ENCODE results near the gene ZNF594.
"Not testable (repeated sequence)": the region's sequence is repeated elsewhere in the genome, so short reads cannot be mapped to it uniquely, and the experiment has no call there.

ZNF594 gene

DNA sequence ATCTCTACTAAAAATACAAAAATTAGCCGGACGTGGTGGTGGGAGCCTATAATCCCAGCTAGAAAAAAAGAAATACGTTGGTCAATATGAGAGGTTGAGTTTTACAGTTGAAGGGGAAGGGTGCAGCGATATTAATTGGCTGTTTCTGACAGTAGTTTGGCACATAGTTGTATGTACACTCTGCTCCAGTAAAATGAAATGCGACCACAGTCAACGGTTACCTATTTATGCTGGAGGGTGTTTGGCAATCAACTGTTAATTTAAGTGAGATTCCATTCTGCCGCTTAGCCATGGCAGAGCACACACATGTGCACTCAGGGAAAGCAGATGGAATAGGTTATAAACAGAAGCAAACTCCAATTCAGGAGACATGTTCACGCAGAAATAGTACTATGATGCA, 9.3 kb upstream of the ZNF594 start:
- DNase-seq (ENCODE audit: low read depth), result no peak

DNA sequence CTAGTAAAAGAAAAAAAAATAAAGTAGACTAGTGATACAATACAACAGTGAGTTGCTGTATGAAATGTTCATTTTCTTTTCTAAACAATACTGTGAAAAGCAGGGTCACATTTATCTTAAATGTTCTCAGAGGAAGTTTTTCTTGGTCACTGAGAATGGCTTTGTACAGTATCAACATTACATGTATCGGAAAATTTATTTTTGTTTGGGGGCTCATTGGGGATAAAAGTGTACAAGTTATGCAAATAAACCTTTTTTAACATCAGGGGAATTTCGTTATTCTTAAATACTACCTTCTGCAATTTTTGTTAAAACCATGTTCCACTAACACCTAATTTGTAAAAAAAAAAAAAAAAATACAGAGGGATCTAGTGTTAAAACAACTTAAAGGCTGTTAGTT, 8.7 kb upstream of the ZNF594 start:
- no peak for DNase-seq (ENCODE audit: low read depth)

DNA sequence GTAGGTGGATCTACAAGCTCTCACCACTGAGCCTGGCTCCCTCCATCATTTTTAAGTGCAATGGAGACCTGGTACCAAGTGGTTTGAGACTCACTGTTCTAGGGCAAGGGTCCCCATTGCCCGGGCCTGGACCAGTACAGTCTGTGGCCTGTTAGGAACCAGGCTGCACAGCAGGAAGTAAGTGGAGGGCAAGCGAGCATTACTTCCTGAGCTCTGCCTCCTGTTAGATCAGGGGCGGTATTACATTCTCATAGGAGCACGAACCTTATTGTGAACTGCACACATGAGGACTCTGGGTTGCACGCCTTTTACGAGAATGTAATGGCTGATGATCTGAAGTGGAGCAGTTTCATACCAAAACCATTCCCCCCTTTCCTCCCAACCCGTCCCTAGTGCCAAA, 6.8 kb upstream of the ZNF594 start:
- DNase-seq (ENCODE audit: low read depth), result no peak

DNA sequence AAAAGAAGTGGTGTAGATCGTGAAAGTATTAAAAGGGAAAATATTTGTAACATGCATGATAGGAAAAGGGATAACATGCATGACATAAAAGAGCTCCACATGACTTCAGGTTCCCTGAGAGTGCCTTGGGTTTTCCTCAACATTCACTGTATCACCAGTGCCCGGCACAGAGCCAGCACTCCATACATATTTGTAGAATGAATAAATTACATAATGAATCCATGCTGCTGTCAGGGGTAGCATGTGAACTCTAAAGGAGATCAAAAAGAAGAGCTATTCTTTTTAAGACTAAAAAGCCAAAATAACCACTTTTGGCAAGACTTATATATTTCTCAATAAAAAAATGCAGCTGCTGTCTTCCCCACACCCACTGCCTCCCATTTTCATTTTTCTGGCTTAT, 2.7 kb upstream of the ZNF594 start:
- no peak for DNase-seq (ENCODE audit: low read depth)

DNA sequence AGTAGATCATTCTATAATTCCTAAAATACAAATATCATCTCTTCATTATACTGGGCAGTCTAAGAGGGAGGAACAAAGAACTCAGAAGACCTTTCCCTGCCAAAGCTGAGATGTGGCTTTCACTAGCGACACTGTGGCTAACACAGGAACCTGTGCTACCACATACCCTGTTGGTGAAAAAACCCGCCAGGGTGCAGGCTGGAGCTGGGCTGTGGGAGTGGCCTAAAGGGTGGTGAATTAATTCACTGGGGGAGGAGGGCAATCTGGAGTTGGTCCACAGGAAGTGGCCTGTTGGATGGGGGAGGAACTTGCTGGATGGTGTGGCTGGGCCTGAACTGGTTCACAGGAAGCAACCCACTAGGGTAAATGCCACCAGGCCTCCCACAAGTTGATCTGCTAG, 7.4 kb downstream of the ZNF594 start:
- no peak for DNase-seq (ENCODE audit: low read depth)

DNA sequence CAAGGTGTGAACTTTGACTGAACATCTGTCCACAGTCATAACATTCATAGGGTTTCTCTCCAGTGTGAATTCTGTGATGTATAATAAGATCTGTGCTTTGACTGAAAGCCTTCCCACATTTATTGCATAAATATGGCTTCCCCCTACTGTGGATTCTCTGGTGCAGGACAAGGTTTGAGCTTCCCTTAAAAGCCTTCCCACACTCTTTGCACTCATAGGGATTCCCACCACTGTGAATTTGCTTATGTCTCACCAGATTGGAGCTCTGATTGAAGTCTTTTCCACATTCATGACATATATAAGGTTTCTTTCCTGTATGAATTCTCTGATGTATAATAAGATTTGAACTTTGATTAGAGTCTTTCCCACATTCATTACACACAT, 8.3 kb downstream of the ZNF594 start:
- no peak for DNase-seq (ENCODE audit: low read depth)

DNA sequence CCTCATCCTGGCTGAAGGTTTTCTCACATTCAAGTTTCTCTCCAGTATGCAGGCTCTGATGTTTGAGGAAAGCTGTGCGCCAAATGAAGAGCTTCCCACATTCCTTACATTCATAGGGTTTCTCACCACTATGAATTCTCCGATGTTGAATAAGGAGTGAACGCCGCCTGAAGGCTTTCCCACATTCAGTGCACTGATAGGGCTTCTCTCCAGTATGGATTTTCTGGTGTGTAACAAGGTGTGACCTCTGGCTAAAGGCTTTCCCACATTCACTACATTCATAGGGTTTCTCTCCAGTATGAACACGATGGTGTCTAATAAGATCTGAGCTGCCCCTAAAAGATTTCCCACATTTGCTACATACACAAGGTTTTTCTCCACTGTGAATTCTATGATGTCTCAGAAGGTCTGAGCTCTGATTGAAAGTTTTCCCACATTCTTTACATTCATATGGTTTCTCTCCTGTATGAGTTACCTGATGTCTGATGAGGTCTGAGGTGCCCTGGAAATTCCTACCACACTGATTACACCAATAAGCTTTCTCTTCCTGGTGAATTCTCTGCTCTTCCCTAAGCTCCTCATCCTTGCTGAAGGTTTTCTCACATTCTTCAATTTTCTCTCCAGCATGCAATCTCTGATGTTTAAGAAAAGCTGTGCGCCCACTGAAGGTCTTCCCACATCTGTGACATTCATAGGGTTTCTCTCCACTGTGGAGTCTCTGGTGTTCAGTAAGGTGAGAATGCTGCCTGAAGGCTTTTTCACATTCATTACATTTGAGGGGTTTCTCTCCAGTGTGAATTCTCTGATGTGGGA, 8.9 kb downstream of the ZNF594 start:
- no peak for DNase-seq (ENCODE audit: low read depth)

DNA sequence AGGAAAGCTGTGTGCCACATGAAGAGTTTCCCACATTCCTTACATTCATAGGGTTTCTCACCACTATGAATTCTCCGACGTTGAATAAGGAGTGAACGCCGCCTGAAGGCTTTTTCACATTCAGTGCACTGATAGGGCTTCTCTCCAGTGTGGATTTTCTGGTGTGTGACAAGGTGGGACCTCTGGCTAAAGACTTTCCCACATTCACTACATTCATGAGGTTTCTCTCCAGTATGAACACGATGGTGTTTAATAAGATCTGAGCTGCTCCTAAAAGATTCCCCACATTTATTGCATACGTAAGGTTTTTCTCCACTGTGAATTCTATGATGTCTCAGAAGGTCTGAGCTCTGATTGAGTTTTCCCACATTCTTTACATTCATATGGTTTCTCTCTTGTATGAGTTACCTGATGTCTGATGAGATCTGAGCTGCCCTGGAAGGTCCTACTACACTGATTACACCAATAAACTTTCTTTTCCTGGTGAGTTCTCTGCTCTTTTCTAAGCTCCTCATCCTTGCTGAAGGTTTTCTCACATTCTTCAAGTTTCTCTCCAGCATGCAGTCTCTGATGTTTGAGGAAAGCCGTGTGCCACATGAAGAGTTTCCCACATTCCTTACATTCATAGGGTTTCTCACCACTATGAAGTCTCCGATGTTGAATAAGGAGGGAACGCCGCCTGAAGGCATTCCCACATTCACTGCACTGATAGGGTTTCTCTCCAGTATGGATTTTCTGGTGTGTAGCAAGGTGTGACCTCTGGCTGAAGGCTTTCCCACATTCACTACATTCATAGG, 10.0 kb downstream of the ZNF594 start:
- DNase-seq (ENCODE audit: low read depth), result no peak

DNA sequence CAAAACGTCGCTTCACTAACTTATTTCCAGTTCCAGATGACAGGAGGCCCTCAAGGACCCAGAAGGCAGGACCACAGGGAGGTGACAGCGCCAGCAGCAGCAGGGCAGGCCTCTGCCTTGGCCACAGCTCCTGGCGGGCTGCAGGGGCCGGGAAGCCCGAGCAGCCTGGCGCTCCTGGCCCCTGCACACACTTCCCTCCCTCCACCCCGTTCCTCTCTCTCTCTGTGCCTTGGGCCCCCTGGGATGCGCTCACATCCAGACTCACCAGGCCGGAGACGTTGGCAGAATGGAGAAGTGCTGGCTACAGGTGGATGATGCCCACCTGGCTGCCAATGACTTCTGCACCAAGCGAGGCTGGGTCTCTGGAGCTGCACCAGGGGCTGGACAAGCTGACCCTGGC, 12.7 kb downstream of the ZNF594 start:
- DNase-seq (ENCODE audit: low read depth), result no peak

DNA sequence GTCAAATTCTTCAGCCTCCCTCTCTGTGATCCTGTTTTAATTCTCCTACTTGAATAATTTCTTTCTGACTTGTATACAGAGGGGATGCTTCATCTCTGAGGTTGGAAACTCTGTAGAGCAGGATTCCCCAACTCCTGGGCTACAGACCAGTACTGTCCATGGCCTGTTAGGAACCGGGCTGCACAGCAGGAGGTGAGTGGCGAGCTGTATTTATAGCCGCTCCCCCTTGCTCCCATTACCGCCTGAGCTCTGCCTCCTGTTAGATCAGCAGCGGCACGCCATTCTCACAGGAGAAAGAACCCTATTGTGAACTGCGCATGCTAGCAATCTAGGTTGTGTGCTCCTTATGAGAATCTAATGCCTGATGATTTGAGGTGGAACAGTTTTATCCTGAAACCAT, 16.6 kb downstream of the ZNF594 start:
- not testable (repeated sequence) for DNase-seq (ENCODE audit: low read depth)

DNA sequence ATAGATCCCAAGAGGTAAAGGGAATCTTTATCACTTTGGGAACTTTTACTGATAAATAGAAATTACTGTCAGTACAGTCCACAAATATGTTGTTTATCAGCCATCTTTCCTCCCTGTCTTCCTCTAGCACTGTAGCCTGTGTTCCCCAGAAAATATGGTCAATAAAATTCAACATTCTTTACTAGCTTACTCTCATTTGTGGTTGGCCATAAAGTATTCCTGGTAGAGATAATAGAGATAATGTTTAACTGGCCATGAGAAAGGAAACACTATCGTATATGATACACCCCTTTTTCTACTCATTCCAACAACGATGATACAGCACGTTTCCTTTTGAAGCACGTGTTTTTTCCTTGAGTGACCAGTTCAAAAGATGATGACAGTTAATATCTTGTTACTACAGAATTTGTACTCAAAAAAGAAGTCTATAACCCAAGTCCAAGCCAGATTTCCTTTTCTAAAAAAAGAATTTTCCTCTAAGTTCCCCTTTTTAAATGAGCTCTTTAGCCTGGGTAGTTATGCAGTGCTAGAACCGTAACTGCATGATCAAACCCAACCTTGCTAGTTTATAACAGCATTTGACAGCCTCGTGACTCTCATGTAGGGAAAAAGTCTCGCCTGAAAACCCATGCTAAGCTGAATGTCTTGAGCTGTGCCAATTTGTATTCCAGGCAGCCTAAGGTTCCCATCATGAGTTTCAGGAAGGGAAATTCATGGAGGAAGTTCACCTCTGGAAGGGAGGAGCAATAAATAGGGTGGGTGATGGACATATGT, 25.7 kb downstream of the ZNF594 start:
- not testable (repeated sequence) for DNase-seq (ENCODE audit: low read depth)

DNA sequence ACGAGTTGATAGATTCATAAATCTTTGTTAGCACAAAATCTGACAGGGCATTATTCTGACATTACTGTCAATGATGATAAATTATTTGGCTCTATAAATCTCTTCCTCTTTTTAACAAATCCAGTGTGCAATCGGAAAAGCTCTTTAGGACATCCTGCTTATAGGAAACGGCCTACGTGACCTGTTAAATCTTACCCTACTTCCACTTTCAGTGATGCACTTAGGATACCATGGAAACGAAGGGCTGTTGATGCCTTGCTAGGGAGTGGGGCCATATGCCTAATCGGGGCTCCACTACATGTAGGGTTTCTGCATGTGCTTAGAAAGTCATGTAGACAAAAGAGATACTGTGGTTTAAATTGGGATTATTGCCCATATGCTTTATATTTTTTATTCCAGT, 27.2 kb downstream of the ZNF594 start:
- no peak for DNase-seq (ENCODE audit: low read depth)

DNA sequence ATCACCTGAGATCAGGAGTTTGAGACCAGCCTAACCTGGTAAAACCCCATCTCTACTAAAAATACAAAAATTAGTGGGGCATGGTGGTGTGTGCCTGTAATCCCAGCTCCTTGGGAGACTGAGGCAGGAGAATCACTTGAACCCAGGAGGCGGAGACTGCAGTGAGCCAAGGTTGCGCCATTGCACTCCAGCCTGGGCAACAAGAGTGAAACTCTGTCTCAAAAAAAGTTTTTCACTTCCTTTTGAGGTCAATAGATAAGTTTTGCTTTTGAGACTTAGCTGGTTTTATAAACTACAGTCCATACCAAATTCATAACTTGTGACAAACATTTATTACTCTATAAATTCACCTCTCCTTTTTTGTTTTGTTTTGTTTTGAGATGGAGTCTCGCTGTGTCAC, 29.9 kb downstream of the ZNF594 start:
- not testable (repeated sequence) for DNase-seq (ENCODE audit: low read depth)

DNA sequence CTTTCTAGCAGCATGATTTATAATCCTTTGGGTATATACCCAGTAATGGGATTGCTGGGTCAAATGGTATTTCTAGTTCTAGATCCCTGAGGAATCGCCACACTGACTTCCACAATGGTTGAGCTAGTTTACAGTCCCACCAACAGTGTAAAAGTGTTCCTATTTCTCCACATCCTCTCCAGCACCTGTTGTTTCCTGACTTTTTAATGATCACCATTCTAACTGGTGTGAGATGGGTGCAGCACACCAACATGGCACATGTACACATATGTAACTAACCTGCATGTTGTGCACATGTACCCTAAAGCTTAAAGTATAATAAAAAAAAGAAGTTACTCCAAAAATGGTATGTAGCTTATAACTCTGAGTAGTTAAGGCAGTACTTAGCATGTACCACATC, 31.0 kb downstream of the ZNF594 start:
- DNase-seq (ENCODE audit: low read depth), result not testable (repeated sequence)

DNA sequence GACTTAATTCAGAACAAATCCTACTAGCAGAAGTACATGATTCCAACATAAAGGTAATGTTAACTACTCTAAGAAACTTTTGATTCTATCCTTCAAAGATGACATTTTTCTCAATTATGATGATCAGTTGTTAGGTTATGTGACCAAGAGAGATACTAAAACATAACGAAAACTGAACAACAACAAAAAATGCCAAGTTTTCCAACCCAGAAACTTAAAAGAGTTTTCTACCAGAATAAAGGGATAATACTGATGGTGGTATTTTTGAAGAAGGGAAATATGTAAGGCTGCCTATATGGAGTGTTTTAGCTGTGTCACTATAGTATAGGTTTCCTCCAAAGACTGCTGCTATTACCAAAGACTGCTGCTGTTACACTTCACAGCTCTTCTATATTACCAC, 45.5 kb downstream of the ZNF594 start:
- DNase-seq (ENCODE audit: low read depth), result not testable (repeated sequence)

DNA sequence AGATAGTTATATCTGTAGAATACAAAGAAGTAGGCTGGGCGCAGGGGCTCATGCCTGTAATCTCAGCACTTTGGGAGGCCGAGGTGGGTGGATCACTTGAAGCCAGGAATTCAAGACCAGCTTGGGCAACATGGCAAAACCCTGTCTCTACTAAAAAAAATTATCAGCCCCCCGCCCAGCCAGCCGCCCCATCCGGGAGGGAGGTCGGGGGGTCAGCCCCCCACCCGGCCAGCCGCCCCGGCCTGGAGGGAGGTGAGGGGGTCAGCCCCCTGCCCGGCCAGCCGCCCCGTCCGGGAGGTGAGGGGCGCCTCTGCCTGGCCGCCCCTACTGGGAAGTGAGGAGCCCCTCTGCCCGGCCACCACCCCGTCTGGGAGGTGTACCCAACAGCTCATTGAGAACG, 48.8 kb downstream of the ZNF594 start:
- not testable (repeated sequence) for DNase-seq (ENCODE audit: low read depth)

DNA sequence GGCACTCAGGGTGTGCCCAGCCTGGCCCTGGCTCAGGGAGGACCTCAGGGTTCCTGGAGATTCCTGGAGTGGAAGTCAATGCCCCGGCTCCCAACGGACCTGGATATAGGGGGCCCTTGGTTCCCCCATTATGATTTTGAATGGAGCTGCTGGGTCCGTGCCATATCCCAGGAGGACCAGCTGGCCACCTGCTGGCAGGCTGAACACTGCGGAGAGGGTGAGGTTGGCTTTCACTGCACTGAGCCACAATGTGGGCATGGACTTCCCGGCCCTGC, 52.3 kb downstream of the ZNF594 start:
- DNase-seq (ENCODE audit: low read depth), result no peak

DNA sequence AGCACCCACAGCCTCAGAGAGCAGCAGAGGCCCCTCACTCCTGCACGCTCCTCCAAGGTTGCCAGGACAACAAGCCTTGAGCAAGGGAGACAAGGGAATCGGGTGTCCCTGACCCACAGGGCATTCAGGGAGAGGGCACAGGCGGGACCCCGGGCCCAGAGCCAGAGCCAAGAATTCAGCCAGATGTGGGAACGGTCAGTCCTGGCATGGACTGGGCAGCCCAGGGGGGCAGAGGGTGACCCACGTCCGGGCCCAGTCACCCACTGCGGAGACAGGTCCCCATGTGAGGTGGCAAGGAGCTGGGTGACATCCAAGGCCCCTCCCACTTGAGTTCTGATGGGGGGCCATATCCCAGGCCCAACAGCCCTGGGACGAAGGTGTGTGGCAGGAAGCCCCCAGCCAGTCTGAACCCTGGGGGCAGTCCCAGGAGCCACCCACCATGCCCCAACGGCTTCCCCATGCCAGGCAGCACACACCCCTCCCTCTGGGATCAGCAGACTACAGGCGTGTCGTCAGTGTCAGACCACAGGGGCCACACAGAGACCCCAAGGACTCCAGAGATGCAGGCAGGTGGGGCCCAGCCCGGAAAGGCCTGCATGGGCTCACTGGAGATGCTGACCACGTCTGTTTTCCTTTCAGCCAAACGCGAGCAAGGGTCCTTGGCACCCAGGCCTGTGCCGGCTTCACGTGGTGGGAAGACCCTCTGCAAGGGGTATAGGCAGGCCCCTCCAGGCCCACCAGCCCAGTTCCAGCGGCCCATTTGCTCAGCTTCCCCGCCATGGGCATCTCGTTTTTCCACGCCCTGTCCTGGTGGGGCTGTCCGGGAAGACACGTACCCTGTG, 52.8 kb downstream of the ZNF594 start:
- DNase-seq (ENCODE audit: low read depth), result no peak

DNA sequence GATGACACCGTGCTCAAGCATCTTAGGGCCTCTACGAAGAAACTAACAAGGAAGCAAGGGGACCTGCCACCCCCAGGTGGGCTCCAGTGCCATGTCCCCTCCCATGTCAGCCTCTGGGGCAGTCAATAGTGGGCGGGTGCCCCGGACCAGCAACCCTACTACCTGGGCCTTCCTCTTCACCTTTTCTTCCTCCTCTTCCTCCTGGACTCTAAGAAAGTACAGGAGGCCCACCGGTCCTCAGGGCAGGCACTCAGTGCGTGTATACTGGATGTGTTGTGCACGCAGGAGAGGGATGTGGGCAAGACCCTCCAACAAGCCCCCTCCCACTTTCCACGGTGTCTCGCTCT, 53.5 kb downstream of the ZNF594 start:
- not testable (repeated sequence) for DNase-seq (ENCODE audit: low read depth)

DNA sequence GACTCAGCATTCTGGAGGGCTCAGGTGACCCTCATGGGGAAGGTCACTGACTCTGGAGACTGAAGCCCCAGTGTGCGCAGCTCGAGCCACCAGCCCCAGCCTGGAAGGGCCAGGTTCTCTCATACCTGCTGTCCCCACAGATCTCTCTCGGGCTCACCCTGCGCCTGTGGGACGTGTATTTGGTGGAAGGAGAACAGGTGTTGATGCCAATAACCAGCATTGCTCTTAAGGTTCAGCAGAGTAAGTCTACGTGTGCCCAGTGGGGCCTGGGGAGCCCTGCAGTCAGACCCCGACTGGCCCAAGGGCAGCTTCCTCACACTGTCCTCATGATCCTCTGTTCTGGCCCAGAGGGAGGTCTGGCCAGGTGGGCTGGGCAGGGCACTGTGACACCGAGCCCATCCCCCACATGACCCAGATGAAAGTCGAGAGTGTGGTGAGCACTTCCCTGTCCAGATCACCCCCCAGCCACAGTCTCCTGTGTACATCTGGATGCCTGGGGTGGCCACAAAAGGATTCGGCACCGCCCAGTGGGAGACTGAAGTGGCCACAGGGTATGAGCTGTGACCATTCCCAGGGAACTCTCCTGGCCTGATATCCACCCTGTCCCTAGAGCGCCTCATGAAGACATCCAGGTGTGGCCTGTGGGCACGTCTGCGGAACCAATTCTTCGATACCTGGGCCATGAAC, 54.0 kb downstream of the ZNF594 start:
- DNase-seq (ENCODE audit: low read depth), result not testable (repeated sequence)

DNA sequence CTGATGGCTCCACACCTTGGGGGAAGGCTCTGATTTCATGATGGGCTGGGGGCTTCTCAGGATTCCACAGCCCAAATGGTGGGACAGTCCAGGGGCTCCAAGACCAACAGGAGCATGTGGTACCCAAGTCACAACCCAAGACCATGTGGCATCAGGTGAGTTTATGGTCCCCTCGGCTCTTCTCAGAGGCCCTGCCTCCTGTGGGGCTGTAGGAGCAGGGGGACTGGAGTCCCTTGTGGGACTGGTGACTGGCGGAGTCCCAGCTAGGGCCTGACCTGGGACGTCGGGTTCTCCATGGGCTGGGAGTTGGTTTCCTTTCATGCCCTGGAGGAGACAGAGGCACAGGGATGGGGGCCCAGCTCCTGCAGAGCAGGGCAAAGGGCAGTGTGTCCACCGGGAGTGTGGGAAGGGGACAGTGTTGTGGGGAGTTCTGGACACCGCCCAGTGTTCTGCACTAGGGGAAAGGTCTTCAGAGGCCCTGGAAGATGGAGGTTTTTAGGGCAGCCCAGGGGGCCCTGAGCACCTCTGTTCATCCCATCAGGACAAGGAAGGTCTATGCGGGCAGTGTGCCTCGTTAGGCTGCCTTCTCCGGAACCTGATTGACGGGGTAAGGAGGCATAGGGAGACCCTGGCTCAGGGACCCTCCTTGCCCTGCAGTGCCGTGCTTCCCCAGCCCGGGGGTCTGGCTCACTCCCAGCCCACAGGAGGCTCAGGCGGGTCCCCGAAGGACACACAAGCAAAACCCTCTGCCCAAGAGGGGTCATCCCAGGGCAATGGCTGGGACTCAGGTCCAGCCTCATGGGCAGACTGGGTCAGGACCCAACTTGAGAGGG, 54.9 kb downstream of the ZNF594 start:
- DNase-seq (ENCODE audit: low read depth), result not testable (repeated sequence)

All from stimulated activated CD8-positive, alpha-beta memory T cell treated with anti-CD3 and anti-CD28 coated beads, Interleukin-7, amount 100 ng/mL, for 24 hours (primary cell).